DOHH2 (cell line): ENCODE measurements around the gene KAT6B.

ENCODE experiments used
- EZH2phosphoT487 ChIP-seq: fragments of 200-600 bp; sonication (generic); IDR thresholded peaks from 2 replicates; pipeline ENCODE4 v1.6.1; 2017; ENCODE audit warnings: borderline replicate concordance, mild to moderate bottlenecking, antibody characterized with exemption, low read length, moderate library complexity, mixed read lengths
- TF ChIP-seq, protein P1 (sequence below): fragments of 200-600 bp; sonication (generic); IDR thresholded peaks from one replicate; pipeline ENCODE4 v1.5.1; 2014; ENCODE audit warnings: antibody characterized with exemption, mild to moderate bottlenecking, low read depth, low read length; ENCODE audit not compliant: poor library complexity, severe bottlenecking

DNA sequence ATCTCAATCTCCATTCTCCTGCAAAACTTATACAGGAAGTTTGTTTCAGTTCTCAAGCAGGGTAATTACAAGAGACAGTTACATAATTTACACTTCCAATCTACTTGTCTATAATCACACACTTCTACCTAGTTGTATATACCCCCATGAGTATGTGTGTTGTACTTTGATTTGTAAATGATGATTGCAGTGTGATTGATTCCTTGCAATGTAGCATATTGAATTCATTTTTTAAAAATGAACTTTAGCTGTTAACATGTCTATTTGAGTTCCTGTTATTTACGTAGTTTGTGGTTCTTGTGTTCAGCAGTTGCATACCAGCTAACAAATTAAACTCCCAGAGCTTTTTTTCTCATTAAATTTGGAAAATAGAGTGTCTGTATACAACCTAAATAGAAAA is 182.6 kb downstream of the KAT6B start:
- TF ChIP-seq, protein P1, sequence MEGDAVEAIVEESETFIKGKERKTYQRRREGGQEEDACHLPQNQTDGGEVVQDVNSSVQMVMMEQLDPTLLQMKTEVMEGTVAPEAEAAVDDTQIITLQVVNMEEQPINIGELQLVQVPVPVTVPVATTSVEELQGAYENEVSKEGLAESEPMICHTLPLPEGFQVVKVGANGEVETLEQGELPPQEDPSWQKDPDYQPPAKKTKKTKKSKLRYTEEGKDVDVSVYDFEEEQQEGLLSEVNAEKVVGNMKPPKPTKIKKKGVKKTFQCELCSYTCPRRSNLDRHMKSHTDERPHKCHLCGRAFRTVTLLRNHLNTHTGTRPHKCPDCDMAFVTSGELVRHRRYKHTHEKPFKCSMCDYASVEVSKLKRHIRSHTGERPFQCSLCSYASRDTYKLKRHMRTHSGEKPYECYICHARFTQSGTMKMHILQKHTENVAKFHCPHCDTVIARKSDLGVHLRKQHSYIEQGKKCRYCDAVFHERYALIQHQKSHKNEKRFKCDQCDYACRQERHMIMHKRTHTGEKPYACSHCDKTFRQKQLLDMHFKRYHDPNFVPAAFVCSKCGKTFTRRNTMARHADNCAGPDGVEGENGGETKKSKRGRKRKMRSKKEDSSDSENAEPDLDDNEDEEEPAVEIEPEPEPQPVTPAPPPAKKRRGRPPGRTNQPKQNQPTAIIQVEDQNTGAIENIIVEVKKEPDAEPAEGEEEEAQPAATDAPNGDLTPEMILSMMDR = no peak
- no peak for TF ChIP-seq EZH2phosphoT487
